ENCODE data around the gene BTN3A1.
"Not testable (repeated sequence)": the region's sequence is repeated elsewhere in the genome, so short reads cannot be mapped to it uniquely, and the experiment has no call there.

Gene BTN3A1

DNA sequence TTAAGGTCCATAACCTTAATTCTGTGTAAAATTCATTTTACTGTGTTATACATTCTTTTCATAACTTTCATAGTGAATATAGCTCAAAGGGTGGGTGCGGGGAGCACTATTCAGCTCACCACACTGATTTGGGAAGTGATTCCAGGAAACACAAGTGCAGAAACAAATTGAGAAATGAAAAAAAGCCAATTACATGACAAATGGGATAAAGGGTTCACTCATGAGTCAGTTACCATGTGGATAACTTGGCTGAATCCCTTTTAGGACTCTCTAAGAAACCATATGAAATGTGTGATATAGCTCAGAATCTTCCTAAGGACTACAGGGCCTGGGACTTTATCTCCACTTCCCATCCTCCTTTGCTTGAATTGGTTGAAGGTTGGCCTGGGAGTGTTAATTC, 52.6 kb downstream of the BTN3A1 start:
- no peak overlapping the region for H3K4me3 ChIP-seq (ENCODE audit: low read depth, low read length)
- TF ChIP-seq, protein P1, sequence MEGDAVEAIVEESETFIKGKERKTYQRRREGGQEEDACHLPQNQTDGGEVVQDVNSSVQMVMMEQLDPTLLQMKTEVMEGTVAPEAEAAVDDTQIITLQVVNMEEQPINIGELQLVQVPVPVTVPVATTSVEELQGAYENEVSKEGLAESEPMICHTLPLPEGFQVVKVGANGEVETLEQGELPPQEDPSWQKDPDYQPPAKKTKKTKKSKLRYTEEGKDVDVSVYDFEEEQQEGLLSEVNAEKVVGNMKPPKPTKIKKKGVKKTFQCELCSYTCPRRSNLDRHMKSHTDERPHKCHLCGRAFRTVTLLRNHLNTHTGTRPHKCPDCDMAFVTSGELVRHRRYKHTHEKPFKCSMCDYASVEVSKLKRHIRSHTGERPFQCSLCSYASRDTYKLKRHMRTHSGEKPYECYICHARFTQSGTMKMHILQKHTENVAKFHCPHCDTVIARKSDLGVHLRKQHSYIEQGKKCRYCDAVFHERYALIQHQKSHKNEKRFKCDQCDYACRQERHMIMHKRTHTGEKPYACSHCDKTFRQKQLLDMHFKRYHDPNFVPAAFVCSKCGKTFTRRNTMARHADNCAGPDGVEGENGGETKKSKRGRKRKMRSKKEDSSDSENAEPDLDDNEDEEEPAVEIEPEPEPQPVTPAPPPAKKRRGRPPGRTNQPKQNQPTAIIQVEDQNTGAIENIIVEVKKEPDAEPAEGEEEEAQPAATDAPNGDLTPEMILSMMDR (IDR thresholded peaks at IDR 0.05; ENCODE audit: control insufficient read depth, extremely low read depth, insufficient read depth): no peak
- no peak for DNase-seq (ENCODE audit: low read depth)

DNA sequence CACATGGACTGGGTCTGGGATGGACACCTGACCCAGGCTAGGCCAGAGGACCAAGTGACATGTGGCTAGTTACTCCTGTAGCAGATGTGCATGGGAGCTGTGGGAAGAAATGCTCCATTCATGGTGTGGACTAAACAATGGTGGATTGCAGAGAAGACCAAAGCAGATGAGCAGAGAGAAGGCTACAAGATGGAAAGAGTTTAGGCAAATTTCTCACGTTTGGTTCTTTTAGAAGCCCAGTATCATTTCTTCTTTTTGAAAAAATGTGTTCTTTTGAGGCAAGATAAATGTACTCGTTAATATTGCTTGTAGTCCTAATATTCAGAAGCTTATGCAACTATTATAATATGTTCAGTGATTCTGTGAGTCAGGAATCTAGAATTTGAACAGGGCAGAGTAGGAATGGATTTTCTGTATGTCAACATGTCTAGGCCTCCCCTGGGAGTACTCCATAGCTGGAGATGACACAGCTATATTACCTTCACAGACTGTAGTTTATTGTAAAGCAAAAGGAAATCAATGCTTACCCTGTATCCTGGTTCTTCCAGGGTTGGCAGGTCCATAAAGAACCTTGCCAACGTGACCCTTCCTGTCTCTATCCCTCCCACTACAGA, 53.4 kb downstream of the BTN3A1 start:
- no peak for DNase-seq (ENCODE audit: low read depth)
- TF ChIP-seq, protein P1 (IDR thresholded peaks at IDR 0.05; ENCODE audit: control insufficient read depth, extremely low read depth, insufficient read depth): no peak

DNA sequence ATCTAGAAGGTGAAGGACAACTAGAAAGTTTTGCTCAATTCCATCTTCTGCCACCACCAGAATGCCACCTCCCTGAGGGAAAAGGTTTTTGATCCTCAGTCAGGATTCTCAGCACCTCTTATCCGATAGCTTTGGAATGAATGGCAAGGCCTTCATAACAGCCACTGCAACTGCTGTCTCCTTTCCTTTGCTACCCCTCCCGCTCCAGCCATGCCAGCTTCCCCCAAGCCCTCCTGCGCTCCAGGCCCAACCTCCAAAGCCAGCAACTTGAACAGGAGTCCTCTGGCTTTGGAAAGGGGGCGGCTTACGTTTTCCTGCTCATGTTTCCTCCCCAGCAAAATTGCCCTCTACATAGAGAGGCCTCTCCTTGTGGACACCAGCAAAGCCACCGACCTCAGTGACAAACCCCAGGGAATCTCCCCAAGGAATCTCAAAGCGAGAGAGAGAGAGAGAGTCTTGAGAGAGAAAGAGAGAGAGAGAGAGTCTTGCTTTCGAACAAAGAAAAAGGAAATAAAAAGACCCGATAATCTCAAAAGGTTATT, 55.3 kb downstream of the BTN3A1 start:
- DNase-seq (ENCODE audit: low read depth): no peak
- H3K4me3 ChIP-seq (ENCODE audit: low read depth, low read length): peak overlapping the region; percentile 92
- TF ChIP-seq, protein P1 (IDR thresholded peaks at IDR 0.05; ENCODE audit: control insufficient read depth, extremely low read depth, insufficient read depth): no peak

More for the DNA sequence above, 53.4 kb downstream of the BTN3A1 start:
- no peak overlapping the region for H3K4me3 ChIP-seq (ENCODE audit: low read depth, low read length)

GRCh38 chr6:26457806-26458688, 56.0 kb downstream of the BTN3A1 start, which contains the start of gene BTN2A1:
Gene BTN2A1, plus strand, starts transcription at chr6:26457955. Its CDS starts 682 bp downstream, at chr6:26458637.
- H3K4me3 ChIP-seq (ENCODE audit: low read depth, low read length): peak within 1 kb of the TSS; percentile 92
- peak; percentile 79 for DNase-seq (ENCODE audit: low read depth)
- TF ChIP-seq, protein P1 (IDR thresholded peaks at IDR 0.05; ENCODE audit: control insufficient read depth, extremely low read depth, insufficient read depth): peak; percentile 20; the same call in 1 of the 2 replicates

- TF ChIP-seq, protein P1 (IDR thresholded peaks at IDR 0.05; ENCODE audit: control insufficient read depth, extremely low read depth, insufficient read depth): no peak
- no peak overlapping the region for H3K4me3 ChIP-seq (ENCODE audit: low read depth, low read length)
- no peak for DNase-seq (ENCODE audit: low read depth)
These were observed 57.1 kb downstream of the BTN3A1 start for GRCh38 chr6:26459023-26459810.

DNA sequence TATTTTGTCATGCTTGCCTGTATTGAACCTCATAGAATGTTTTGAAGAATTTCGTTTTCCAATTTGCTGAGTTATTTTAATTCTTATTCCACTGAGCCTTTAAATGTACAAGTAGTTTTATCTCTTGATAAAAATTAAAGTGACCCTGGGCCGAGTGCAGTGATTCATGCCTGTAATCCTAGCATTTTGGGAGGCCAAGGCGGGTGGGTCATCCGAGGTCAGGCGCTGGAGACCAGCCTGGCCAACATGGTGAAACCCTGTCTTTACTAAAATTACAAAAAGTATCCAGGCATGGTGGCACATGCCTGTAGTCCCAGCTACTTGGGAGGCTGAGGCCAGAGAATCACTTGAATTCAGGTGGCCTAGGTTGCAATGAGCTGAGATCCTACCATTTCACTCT, 59.3 kb downstream of the BTN3A1 start:
- not testable (repeated sequence) for DNase-seq (ENCODE audit: low read depth); H3K4me3 ChIP-seq (ENCODE audit: low read depth, low read length)

All from LNCaP clone FGC (cell line).